Liver (tissue), 3 donors: ENCODE measurements around the gene IFNG-AS1.

Experiments
- CTCF ChIP-seq: fragments of 150-350 bp; IDR thresholded peaks from 2 replicates; pipeline ENCODE4 v1.5.1; 2017; ENCODE audit warnings: improper control_type of control experiment, low read depth, low read length; ENCODE audit not compliant: missing input control
- JUND ChIP-seq, 2 donors: IDR thresholded peaks; 2 replicates each; pipeline ENCODE4 v1.6.1; 2016; ENCODE audit warnings: antibody characterized with exemption in 2 of 2
- MAX ChIP-seq: IDR thresholded peaks from 2 replicates; pipeline ENCODE4 v1.6.1; 2016; ENCODE audit warnings: antibody characterized with exemption
- RAD21 ChIP-seq, 2 donors: IDR thresholded peaks; 2 replicates each; pipeline ENCODE4 v1.6.1; 2016; ENCODE audit warnings: antibody characterized with exemption in 2 of 2, mild to moderate bottlenecking in 2 of 2
- REST ChIP-seq: IDR thresholded peaks from 2 replicates; pipeline ENCODE4 v1.6.1; 2016; ENCODE audit warnings: antibody characterized with exemption, mild to moderate bottlenecking
- TAF1 ChIP-seq: conservative IDR thresholded peaks from 2 replicates; pipeline ENCODE4 v1.6.1; 2016; ENCODE audit warnings: antibody characterized with exemption, mild to moderate bottlenecking
- YY1 ChIP-seq: IDR thresholded peaks from 2 replicates; pipeline ENCODE4 v1.6.1; 2016; ENCODE audit warnings: antibody characterized with exemption, mild to moderate bottlenecking
- TF ChIP-seq, protein P1 (sequence below): IDR thresholded peaks from 2 replicates; pipeline ENCODE4 v1.6.1; 2016; ENCODE audit warnings: antibody characterized with exemption
- donor health status: healthy.
- donor health status: healthy.

DNA sequence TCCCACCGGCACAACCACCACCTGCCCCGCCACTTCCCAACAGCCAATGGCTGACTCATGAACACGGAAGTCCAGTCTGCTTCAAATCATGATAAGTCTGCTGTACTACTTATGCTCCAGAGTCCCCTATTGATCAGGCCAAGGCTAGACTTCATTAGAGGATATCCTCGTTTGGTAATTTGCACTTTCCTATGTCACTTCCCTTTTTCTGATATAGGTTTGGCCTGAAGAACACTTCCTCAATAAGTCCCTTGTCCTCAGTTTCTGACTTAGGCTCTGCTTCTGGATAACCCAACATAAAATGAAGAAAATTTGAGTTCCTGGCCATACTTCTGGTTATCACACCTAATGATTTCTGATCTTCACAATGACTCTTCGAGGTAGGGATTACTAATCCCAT, 45.3 kb downstream of the IFNG-AS1 start:
- TF ChIP-seq CTCF, result no peak
- no peak for TF ChIP-seq TAF1
- no peak for TF ChIP-seq YY1
- no peak for TF ChIP-seq JUND (IDR thresholded peaks at IDR 0.05)
- TF ChIP-seq REST, result no peak
- TF ChIP-seq, protein P1, sequence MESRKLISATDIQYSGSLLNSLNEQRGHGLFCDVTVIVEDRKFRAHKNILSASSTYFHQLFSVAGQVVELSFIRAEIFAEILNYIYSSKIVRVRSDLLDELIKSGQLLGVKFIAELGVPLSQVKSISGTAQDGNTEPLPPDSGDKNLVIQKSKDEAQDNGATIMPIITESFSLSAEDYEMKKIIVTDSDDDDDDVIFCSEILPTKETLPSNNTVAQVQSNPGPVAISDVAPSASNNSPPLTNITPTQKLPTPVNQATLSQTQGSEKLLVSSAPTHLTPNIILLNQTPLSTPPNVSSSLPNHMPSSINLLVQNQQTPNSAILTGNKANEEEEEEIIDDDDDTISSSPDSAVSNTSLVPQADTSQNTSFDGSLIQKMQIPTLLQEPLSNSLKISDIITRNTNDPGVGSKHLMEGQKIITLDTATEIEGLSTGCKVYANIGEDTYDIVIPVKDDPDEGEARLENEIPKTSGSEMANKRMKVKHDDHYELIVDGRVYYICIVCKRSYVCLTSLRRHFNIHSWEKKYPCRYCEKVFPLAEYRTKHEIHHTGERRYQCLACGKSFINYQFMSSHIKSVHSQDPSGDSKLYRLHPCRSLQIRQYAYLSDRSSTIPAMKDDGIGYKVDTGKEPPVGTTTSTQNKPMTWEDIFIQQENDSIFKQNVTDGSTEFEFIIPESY, result no peak
- no peak for TF ChIP-seq MAX
- no peak for TF ChIP-seq RAD21 (IDR thresholded peaks at IDR 0.05)
